GM23248 (cell line): ENCODE measurements around the gene AVP.

ENCODE experiments used
- EZH2 ChIP-seq: fragments of 200-600 bp; sonication (generic); IDR thresholded peaks from 2 replicates; pipeline ENCODE4 v1.6.1; 2018; ENCODE audit warnings: antibody characterized with exemption, mild to moderate bottlenecking; ENCODE audit not compliant: insufficient read depth, poor library complexity, severe bottlenecking
- EZH2phosphoT487 ChIP-seq: fragments of 200-600 bp; sonication (generic); IDR thresholded peaks from 2 replicates; pipeline ENCODE4 v1.6.1; 2018; ENCODE audit warnings: antibody characterized with exemption, moderate library complexity, mild to moderate bottlenecking, low read depth; ENCODE audit not compliant: insufficient read depth

- TF ChIP-seq EZH2 = no peak
- TF ChIP-seq EZH2phosphoT487 = no peak
Measured at GRCh38 chr20:3072530-3073250, 11.8 kb downstream of the AVP start.
